HCT116 (cell line): ENCODE measurements around the gene LHFPL6. TPM values are rescaled to one million over a fixed set of nuclear protein-coding genes. Genes with fewer than 3 reads are reported as not detected.

Experiments
- ATAC-seq: fragments of 200-7000 bp; cut with Tn5 transposase; 2 replicates; pipeline ENCODE4 v1.9.1; 2020; ENCODE audit warnings: mild to moderate bottlenecking, moderate library complexity
- BruUV-seq: library from RNA; stranded (reverse); fragments of 400-500 nt; replicated peaks from 2 replicates; lab custom pipeline; 2021; lab: Mats Ljungman, UMichigan
- CTCF ChIA-PET: fragments of 300-600 bp; sonication (Branson Sonifier 250); formaldehyde crosslinking; loops from one replicate; lab custom pipeline; 2021; ENCODE audit warnings: antibody characterized with exemption; lab: Charles Lee
- POLR2A ChIA-PET: fragments of 300-600, 350-600 bp; sonication (Branson Sonifier 250); formaldehyde crosslinking; loops from one replicate; lab custom pipeline; 2021; ENCODE audit warnings: antibody characterized with exemption; lab: Charles Lee
- RAD21 ChIA-PET, 2 experiments: fragments of 300-600 bp; sonication (Branson Sonifier 250); formaldehyde crosslinking; loops; one replicate each; lab custom pipeline; 2023; ENCODE audit warnings: low total read pairs in 2 of 2; ENCODE audit not compliant: uncharacterized antibody in 2 of 2, unreplicated experiment in 2 of 2, low non-redundant PET in 1 of 2; lab: Charles Lee
- DNase-seq: peaks from one replicate; pipeline ENCODE4 v3.0.0-alpha.2; 2010; ENCODE audit warnings: low read depth, low spot score
- H2AFZ ChIP-seq: fragments of 200-600 bp; shearing (Covaris generic), sonication (generic); 2 replicates; pipeline ENCODE4 v1.6.1; 2017; ENCODE audit warnings: low read depth, mixed run types, mixed read lengths, antibody characterized with exemption, low read length; ENCODE audit not compliant: poor library complexity, severe bottlenecking
- H3K27ac ChIP-seq: 2 replicates; pipeline ENCODE4 v1.5.1; 2012; ENCODE audit warnings: low read depth, low read length
- H3K27me3 ChIP-seq: fragments of 200-600 bp; sonication (generic); 2 replicates; pipeline ENCODE4 v1.6.1; 2016; ENCODE audit warnings: mixed run types, low read length, mixed read lengths; ENCODE audit not compliant: insufficient read depth
- H3K36me3 ChIP-seq, 2 experiments: fragments of 200-500 bp in 1 of 2; fragments of 200-600 bp in 1 of 2; sonication (Bioruptor generic) in 1 of 2; sonication (generic) in 1 of 2; 2 replicates each; pipeline versions ENCODE4 v1.5.1 to v1.6.1; 2014 to 2016; ENCODE audit warnings: low read length in 2 of 2, inconsistent platforms in 1 of 2, mixed read lengths in 1 of 2, mixed run types in 1 of 2; ENCODE audit not compliant: insufficient read depth in 2 of 2, control insufficient read depth in 1 of 2
- H3K4me1 ChIP-seq, 2 experiments: fragments of 200-600 bp in 1 of 2; sonication (generic) in 1 of 2; 2 replicates each; pipeline versions ENCODE4 v1.5.1 to v1.6.1; 2012 to 2017; ENCODE audit warnings: low read length in 2 of 2, inconsistent platforms in 1 of 2, mild to moderate bottlenecking in 1 of 2, mixed read lengths in 1 of 2, mixed run types in 1 of 2, moderate library complexity in 1 of 2; ENCODE audit not compliant: insufficient read depth in 2 of 2, control insufficient read depth in 1 of 2
- H3K4me2 ChIP-seq: fragments of 200-600 bp; sonication (generic); 2 replicates; pipeline ENCODE4 v1.6.1; 2017; ENCODE audit warnings: mixed run types, low read length, mixed read lengths
- H3K4me3 ChIP-seq, 2 experiments: fragments of 200-600 bp in 1 of 2; sonication (generic) in 1 of 2; replicated peaks in 1 of 2; 2 replicates each; pipeline ENCODE4 v1.5.1; 2011 to 2016; ENCODE audit warnings: low read length in 2 of 2, control low read depth in 1 of 2, low read depth in 1 of 2, mild to moderate bottlenecking in 1 of 2, mixed read lengths in 1 of 2, mixed run types in 1 of 2
- H3K79me2 ChIP-seq: fragments of 200-600 bp; sonication (generic); 2 replicates; pipeline ENCODE4 v1.6.1; 2017; ENCODE audit warnings: mild to moderate bottlenecking, mixed run types, low read length, moderate library complexity, mixed read lengths; ENCODE audit not compliant: insufficient read depth
- H3K9ac ChIP-seq: fragments of 200-600 bp; sonication (generic); 2 replicates; pipeline ENCODE4 v1.6.1; 2016; ENCODE audit warnings: low read length, mixed read lengths
- H3K9me2 ChIP-seq: fragments of 200-600 bp; sonication (generic), shearing (Covaris generic); 2 replicates; pipeline ENCODE4 v1.6.1; 2017; ENCODE audit warnings: mixed run types, mild to moderate bottlenecking, moderate library complexity; ENCODE audit not compliant: insufficient read depth
- H3K9me3 ChIP-seq, 2 experiments: fragments of 200-500 bp in 1 of 2; fragments of 200-600 bp in 1 of 2; sonication (Bioruptor generic) in 1 of 2; sonication (generic) in 1 of 2; 2 replicates each; pipeline ENCODE4 v1.6.1; 2014 to 2017; ENCODE audit warnings: low read length in 2 of 2, mixed read lengths in 2 of 2, inconsistent platforms in 1 of 2, low read depth in 1 of 2, mild to moderate bottlenecking in 1 of 2, mixed run types in 1 of 2, moderate library complexity in 1 of 2; ENCODE audit not compliant: control insufficient read depth in 1 of 2, insufficient read depth in 1 of 2
- H4K20me1 ChIP-seq: fragments of 200-600 bp; sonication (generic), shearing (Covaris generic); 2 replicates; pipeline ENCODE4 v1.6.1; 2017; ENCODE audit warnings: mixed run types, mild to moderate bottlenecking, moderate library complexity; ENCODE audit not compliant: insufficient read depth
- CBX3 ChIP-seq: IDR thresholded peaks from 2 replicates; pipeline ENCODE4 v1.6.1; 2012; ENCODE audit warnings: low read depth
- EZH2phosphoT487 ChIP-seq: fragments of 200-600 bp; IDR thresholded peaks from 2 replicates; pipeline ENCODE4 v1.6.1; 2018; ENCODE audit warnings: antibody characterized with exemption, borderline replicate concordance
- POLR2A ChIP-seq: IDR thresholded peaks from 2 replicates; pipeline ENCODE4 v1.7.0; 2011; ENCODE audit warnings: borderline replicate concordance; ENCODE audit not compliant: insufficient read depth, insufficient read length; ENCODE audit errors: extremely low read depth
- POLR2AphosphoS5 ChIP-seq: IDR thresholded peaks from 2 replicates; pipeline ENCODE4 v1.6.1; 2011; ENCODE audit warnings: mild to moderate bottlenecking, low read depth, low read length, moderate library complexity
- intact Hi-C: fragments of 100-400 bp; cut with micrococcal nuclease; formaldehyde crosslinking; loops from 2 replicates; pipeline ENCODE4 v1.10.0; 2022
- total RNA-seq: library from RNA; stranded (reverse); gene quantifications from one replicate; pipeline ENCODE4 v1.2.1, GENCODE V29; 2021; ENCODE audit not compliant: unreplicated experiment

The LHFPL6 gene
- total RNA-seq, 1 experiment from 2014 or later: 0.22 TPM

- Histone ChIP-seq H3K4me1 (no peaks in the 10 kb centered on the region), H3K36me3 (no peaks in the 10 kb centered on the region), H2AFZ (no peak overlapping the region), H4K20me1 (no peaks in the 10 kb centered on the region), H3K27me3 (0 out of 2 replicates have a peak, but pooled peaks cover 5% of the 10 kb centered on the region), H3K9me3 (no peaks in the 10 kb centered on the region), H3K79me2 (no peaks in the 10 kb centered on the region), H3K9ac (no peak overlapping the region), H3K9me2 (no peaks in the 10 kb centered on the region), H3K4me3 (no peak overlapping the region), H3K4me2 (no peak overlapping the region), H3K27ac (no peak overlapping the region)
- CTCF ChIA-PET: no interaction called here
- DNase-seq: no peak
- POLR2A ChIA-PET: no interaction called here
- intact Hi-C loops: no loop called here
- BruUV-seq: no TSS peak
- TF ChIP-seq POLR2A (no peak), EZH2phosphoT487 (no peak), CBX3 (no peak)
- RAD21 ChIA-PET: no interaction called here
- no peak for ATAC-seq
Observed at GRCh38 chr13:39377699-39378098, 225.3 kb downstream of the LHFPL6 start.

- no peaks in the 10 kb centered on the region for H3K36me3 ChIP-seq
- H3K27me3 ChIP-seq: peaks cover 13% of the 10 kb centered on the region
- POLR2A ChIA-PET: no interaction called here
- RAD21 ChIA-PET: no interaction called here
- H4K20me1 ChIP-seq: no peaks in the 10 kb centered on the region
- H3K4me3 ChIP-seq: no peak overlapping the region
- DNase-seq: no peak
- no peaks in the 10 kb centered on the region for H3K4me1 ChIP-seq
- no peak for TF ChIP-seq CBX3
- no peak for TF ChIP-seq POLR2AphosphoS5
- no peak for TF ChIP-seq EZH2phosphoT487
- TF ChIP-seq, all 23 proteins: peak for 0
- H3K79me2 ChIP-seq: no peaks in the 10 kb centered on the region
- no peak overlapping the region for H3K9ac ChIP-seq
- H3K9me2 ChIP-seq: no peaks in the 10 kb centered on the region
- intact Hi-C loops: no loop called here
- ATAC-seq: no peak
- CTCF ChIA-PET: no interaction called here
- no TSS peak for BruUV-seq
- no peak overlapping the region for H2AFZ ChIP-seq
- no peak overlapping the region for H3K4me2 ChIP-seq
- no peak overlapping the region for H3K27ac ChIP-seq
- H3K9me3 ChIP-seq: no peaks in the 10 kb centered on the region
Observed at GRCh38 chr13:39376076-39376475, 226.9 kb downstream of the LHFPL6 start.
